Measurements from ENCODE around the gene CNTNAP5. TPM values are rescaled to one million over a fixed set of nuclear protein-coding genes. Genes with fewer than 3 reads are reported as not detected.

Gene CNTNAP5
- total RNA-seq, 1 experiment from 2014 or later = not detected

GRCh38 chr2:124666976-124667375 lies 641.9 kb downstream of the CNTNAP5 start:
- intact Hi-C loops (cut with micrococcal nuclease; ENCODE audit: unreplicated experiment) = no loop called here

GRCh38 chr2:124668161-124668560 lies 643.1 kb downstream of the CNTNAP5 start:
- TF ChIP-seq CTCF (IDR thresholded peaks at IDR 0.05; ENCODE audit: unreplicated experiment) = no peak
- Mint-ChIP-seq H3K27me3 (ENCODE audit: unreplicated experiment) (no peaks in the 10 kb centered on the region), H3K4me3 (ENCODE audit: low read depth, unreplicated experiment) (no peak overlapping the region), H3K27ac (ENCODE audit: unreplicated experiment) (no peak overlapping the region), H3K36me3 (ENCODE audit: insufficient read depth, unreplicated experiment) (no peaks in the 10 kb centered on the region), H3K9me3 (ENCODE audit: low read depth, unreplicated experiment) (peaks cover 15% of the 10 kb centered on the region), H3K4me1 (ENCODE audit: low read depth, unreplicated experiment) (no peaks in the 10 kb centered on the region)
- intact Hi-C loops (cut with micrococcal nuclease; ENCODE audit: unreplicated experiment) = no loop called here
- CTCF ChIA-PET = no interaction called here
- BruUV-seq (replicated peaks) = no TSS peak
- DNase-seq = no peak

More at GRCh38 chr2:124666976-124667375, 641.9 kb downstream of the CNTNAP5 start:
- Mint-ChIP-seq H3K4me3 (ENCODE audit: low read depth, unreplicated experiment) (no peak overlapping the region), H3K27ac (ENCODE audit: unreplicated experiment) (no peak overlapping the region), H3K9me3 (ENCODE audit: low read depth, unreplicated experiment) (peaks cover 19% of the 10 kb centered on the region), H3K27me3 (ENCODE audit: unreplicated experiment) (no peaks in the 10 kb centered on the region), H3K4me1 (ENCODE audit: low read depth, unreplicated experiment) (no peaks in the 10 kb centered on the region), H3K36me3 (ENCODE audit: insufficient read depth, unreplicated experiment) (no peaks in the 10 kb centered on the region)
- no peak for DNase-seq
- TF ChIP-seq CTCF (IDR thresholded peaks at IDR 0.05; ENCODE audit: unreplicated experiment) = no peak
- BruUV-seq (replicated peaks) = no TSS peak
- CTCF ChIA-PET = no interaction called here

GRCh38 chr2:124670187-124670586 lies 645.1 kb downstream of the CNTNAP5 start:
- H3K4me1 Mint-ChIP-seq (ENCODE audit: low read depth, unreplicated experiment) = no peaks in the 10 kb centered on the region
- CTCF ChIA-PET = no interaction called here
- no peak overlapping the region for H3K27ac Mint-ChIP-seq (ENCODE audit: unreplicated experiment)
- intact Hi-C loops (cut with micrococcal nuclease; ENCODE audit: unreplicated experiment) = no loop called here
- H3K36me3 Mint-ChIP-seq (ENCODE audit: insufficient read depth, unreplicated experiment) = no peaks in the 10 kb centered on the region
- H3K9me3 Mint-ChIP-seq (ENCODE audit: low read depth, unreplicated experiment) = peaks cover 18% of the 10 kb centered on the region
- no peak for DNase-seq
- BruUV-seq (replicated peaks) = no TSS peak
- H3K27me3 Mint-ChIP-seq (ENCODE audit: unreplicated experiment) = no peaks in the 10 kb centered on the region
- TF ChIP-seq CTCF (IDR thresholded peaks at IDR 0.05; ENCODE audit: unreplicated experiment) = no peak
- H3K4me3 Mint-ChIP-seq (ENCODE audit: low read depth, unreplicated experiment) = no peak overlapping the region

- BruUV-seq (replicated peaks) = no TSS peak
- CTCF ChIA-PET = no interaction called here
- intact Hi-C loops (cut with micrococcal nuclease; ENCODE audit: unreplicated experiment) = no loop called here
These were observed 653.0 kb downstream of the CNTNAP5 start for GRCh38 chr2:124678043-124678442.

More at GRCh38 chr2:124678043-124678442, 653.0 kb downstream of the CNTNAP5 start:
- Mint-ChIP-seq H3K9me3 (ENCODE audit: low read depth, unreplicated experiment) (peaks cover 24% of the 10 kb centered on the region), H3K27ac (ENCODE audit: unreplicated experiment) (no peak overlapping the region), H3K27me3 (ENCODE audit: unreplicated experiment) (no peaks in the 10 kb centered on the region), H3K36me3 (ENCODE audit: insufficient read depth, unreplicated experiment) (no peaks in the 10 kb centered on the region), H3K4me1 (ENCODE audit: low read depth, unreplicated experiment) (no peaks in the 10 kb centered on the region), H3K4me3 (ENCODE audit: low read depth, unreplicated experiment) (no peak overlapping the region)
- DNase-seq = no peak
- no peak for TF ChIP-seq CTCF (IDR thresholded peaks at IDR 0.05; ENCODE audit: unreplicated experiment)
